Memory B cell (primary cell): ENCODE results near the gene TMEM131L.

Experiments used
- ATAC-seq: fragments of 150-1000 bp; cut with Tn5 transposase; 2 replicates; pipeline ENCODE4 v1.10.0; 2021; ENCODE audit warnings: low read depth, mild to moderate bottlenecking, moderate library complexity
- DNase-seq, 2 donors: peaks; one replicate each; pipeline ENCODE4 v3.0.0; 2022; ENCODE audit warnings: low spot score in 2 of 2
- H3K27ac Mint-ChIP-seq: one replicate; pipeline ENCODE4 v1.8.0; 2022; ENCODE audit warnings: mild to moderate bottlenecking, moderate library complexity, mixed read lengths
- H3K27me3 Mint-ChIP-seq: one replicate; pipeline ENCODE4 v1.8.0; 2022; ENCODE audit warnings: mixed read lengths
- H3K36me3 Mint-ChIP-seq: one replicate; pipeline ENCODE4 v1.8.0; 2022; ENCODE audit warnings: mild to moderate bottlenecking, mixed read lengths
- H3K4me1 Mint-ChIP-seq: one replicate; pipeline ENCODE4 v1.8.0; 2022; ENCODE audit warnings: mixed read lengths
- H3K4me3 Mint-ChIP-seq: one replicate; pipeline ENCODE4 v1.8.0; 2022; ENCODE audit warnings: mild to moderate bottlenecking, moderate library complexity, mixed read lengths
- H3K9me3 Mint-ChIP-seq: one replicate; pipeline ENCODE4 v1.8.0; 2022; ENCODE audit warnings: mixed read lengths

TMEM131L gene

GRCh38 chr4:153532636-153533035, 66.5 kb downstream of the TMEM131L start:
- Mint-ChIP-seq H3K27ac (no peak overlapping the region), H3K36me3 (peaks cover 21% of the 10 kb centered on the region), H3K27me3 (no peaks in the 10 kb centered on the region), H3K9me3 (no peaks in the 10 kb centered on the region), H3K4me1 (peaks cover 66% of the 10 kb centered on the region), H3K4me3 (no peak overlapping the region)
- ATAC-seq (no peak), DNase-seq (no peak)

GRCh38 chr4:153533387-153533786, 67.2 kb downstream of the TMEM131L start:
- Mint-ChIP-seq H3K4me1 (peaks cover 63% of the 10 kb centered on the region), H3K36me3 (peaks cover 22% of the 10 kb centered on the region), H3K27me3 (no peaks in the 10 kb centered on the region), H3K4me3 (no peak overlapping the region), H3K27ac (peak overlapping the region; percentile 75), H3K9me3 (no peaks in the 10 kb centered on the region)
- ATAC-seq (no peak), DNase-seq (no peak)

DNA sequence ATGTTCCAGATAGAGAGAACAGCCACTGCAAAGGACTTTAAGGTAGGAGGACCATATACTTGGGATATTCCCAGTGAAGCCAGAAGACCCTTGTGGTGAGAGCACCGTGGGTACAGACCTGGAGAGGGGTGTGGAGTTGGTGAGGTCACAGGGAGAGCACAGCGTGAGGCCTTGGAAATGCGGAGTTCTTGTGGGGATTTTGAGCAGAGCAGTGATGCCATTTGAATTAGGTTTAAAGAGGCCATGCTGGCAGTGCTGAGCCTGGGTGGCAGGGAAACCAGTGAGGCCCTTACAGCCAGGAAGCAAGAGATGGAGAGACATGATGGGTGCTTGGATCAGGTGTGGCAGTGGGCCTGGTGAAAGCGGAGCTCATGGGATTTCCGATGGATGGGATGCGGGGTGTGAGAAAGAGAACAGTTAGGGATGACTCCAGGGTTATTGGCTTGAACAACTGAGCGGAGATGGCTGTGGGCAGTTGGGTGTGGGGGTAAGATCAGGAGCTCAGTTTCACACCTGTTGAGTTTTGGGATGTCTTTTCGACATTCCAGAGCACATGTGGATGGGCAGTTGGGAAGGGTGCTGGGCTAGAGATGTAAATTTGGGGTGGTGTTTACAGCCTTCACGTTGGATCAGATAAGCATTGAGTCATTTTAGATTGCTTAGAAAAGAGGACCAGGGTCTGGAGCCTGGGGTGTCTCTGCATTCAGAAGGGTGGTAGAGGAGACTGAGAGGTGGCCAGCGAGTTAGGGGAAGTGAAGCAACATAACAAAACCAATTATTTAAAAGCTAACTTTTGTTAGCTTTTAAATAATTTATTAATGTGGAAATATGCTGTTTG, 68.9 kb downstream of the TMEM131L start:
- no peaks in the 10 kb centered on the region for H3K9me3 Mint-ChIP-seq
- ATAC-seq (no peak), DNase-seq (no peak)
- H3K27me3 Mint-ChIP-seq = no peaks in the 10 kb centered on the region
- H3K4me3 Mint-ChIP-seq = peak overlapping the region; percentile 4
- H3K36me3 Mint-ChIP-seq = peaks cover 18% of the 10 kb centered on the region
- H3K4me1 Mint-ChIP-seq = peaks cover 47% of the 10 kb centered on the region
- peak overlapping the region; percentile 85 for H3K27ac Mint-ChIP-seq

DNA sequence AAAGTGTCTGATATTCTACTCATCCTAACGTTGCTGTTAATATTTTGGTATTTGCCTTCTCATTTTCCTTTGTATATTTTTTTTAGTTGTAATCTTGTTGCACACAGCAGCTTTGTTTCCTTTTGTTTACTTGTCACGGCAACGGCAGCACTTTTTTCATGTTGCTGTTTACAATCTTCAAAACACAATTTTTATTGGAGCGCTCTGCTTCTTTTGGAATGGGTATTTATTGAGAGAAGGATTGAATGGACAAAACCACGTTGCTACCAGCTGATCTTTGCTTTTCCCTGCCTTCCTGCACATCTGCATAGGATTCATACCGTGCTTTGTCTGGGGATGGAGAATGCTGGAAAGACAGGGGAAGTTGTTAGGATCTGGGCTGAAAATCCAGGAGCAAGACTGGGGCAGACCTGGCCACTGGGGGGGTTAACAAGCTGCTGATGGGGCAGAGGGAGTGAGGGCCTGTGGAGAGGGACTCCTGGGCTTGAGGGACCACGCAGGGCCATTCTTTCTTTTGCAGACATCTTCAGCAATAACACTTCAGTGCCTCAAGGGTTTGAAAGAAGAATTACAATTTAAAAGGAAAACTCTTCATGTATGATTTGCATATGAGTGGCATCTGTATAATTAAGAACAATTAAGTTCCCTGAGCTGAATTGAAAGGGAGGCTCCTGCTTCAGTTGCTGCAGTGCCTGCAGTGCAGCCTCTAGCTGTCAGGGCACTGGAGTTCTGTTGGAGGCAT, 69.8 kb downstream of the TMEM131L start:
- ATAC-seq (peak; percentile 87), DNase-seq (no peak)
- H3K36me3 Mint-ChIP-seq = peaks cover 23% of the 10 kb centered on the region
- H3K4me1 Mint-ChIP-seq = peaks cover 45% of the 10 kb centered on the region
- H3K4me3 Mint-ChIP-seq = peak overlapping the region; percentile 49
- no peaks in the 10 kb centered on the region for H3K9me3 Mint-ChIP-seq
- H3K27ac Mint-ChIP-seq = peak overlapping the region; percentile 85
- H3K27me3 Mint-ChIP-seq = no peaks in the 10 kb centered on the region

DNA sequence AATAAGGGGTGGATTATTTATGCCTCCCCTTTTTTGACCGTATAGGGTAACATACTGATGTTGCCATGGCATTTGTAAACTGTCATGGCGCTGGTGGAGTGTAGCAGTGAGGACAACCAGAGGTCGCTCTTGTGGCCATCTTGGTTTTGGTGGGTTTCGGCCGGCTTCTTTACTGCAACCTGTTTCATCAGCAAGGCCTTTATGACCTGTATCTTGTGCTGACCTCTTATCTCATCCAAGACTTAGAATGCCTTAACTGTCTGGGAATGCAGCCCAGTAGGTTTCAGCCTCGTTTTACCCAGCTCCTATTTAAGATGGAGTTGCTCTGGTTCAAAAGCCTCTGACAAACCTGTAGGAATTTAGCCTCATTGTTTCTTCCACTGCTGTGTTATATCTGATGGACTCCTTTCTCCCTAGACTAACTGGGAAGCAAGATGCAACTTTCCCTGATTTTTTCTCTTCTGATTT, 71.4 kb downstream of the TMEM131L start:
- no peak overlapping the region for H3K4me3 Mint-ChIP-seq
- H3K9me3 Mint-ChIP-seq = no peaks in the 10 kb centered on the region
- H3K27ac Mint-ChIP-seq = peak overlapping the region; percentile 85
- no peaks in the 10 kb centered on the region for H3K27me3 Mint-ChIP-seq
- DNase-seq (no peak), ATAC-seq (no peak)
- H3K4me1 Mint-ChIP-seq = peaks cover 49% of the 10 kb centered on the region
- peaks cover 26% of the 10 kb centered on the region for H3K36me3 Mint-ChIP-seq

- H3K27ac Mint-ChIP-seq = peak overlapping the region; percentile 51
- ATAC-seq = no peak
- H3K36me3 Mint-ChIP-seq = peaks cover 25% of the 10 kb centered on the region
- no peak overlapping the region for H3K4me3 Mint-ChIP-seq
- no peaks in the 10 kb centered on the region for H3K9me3 Mint-ChIP-seq
- DNase-seq = no peak
- peaks cover 52% of the 10 kb centered on the region for H3K4me1 Mint-ChIP-seq
- no peaks in the 10 kb centered on the region for H3K27me3 Mint-ChIP-seq
Measured at GRCh38 chr4:153538487-153539357, 72.6 kb downstream of the TMEM131L start.

DNA sequence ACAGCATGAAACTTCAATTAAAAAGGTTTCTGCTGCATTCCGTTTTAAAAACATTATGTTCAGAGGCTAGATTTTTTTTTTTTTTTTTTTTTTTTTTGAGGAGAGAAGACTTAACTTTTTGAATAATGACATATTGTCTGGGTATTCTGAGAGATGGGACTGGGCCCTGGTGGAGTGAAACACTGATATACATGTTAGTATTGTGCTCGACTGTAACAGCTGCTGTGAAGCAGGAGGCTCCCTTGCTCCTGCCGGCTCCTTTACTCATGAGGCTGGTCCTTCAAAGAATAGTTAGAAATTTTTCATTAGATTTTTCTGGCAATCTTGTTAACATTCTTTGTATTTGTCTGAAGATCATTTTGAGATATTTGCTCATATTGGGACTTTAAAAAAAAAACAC, 73.3 kb downstream of the TMEM131L start:
- H3K27me3 Mint-ChIP-seq = no peaks in the 10 kb centered on the region
- H3K36me3 Mint-ChIP-seq = peaks cover 24% of the 10 kb centered on the region
- no peaks in the 10 kb centered on the region for H3K9me3 Mint-ChIP-seq
- no peak for DNase-seq
- no peak for ATAC-seq
- H3K27ac Mint-ChIP-seq = no peak overlapping the region
- H3K4me3 Mint-ChIP-seq = no peak overlapping the region
- H3K4me1 Mint-ChIP-seq = peaks cover 51% of the 10 kb centered on the region

- H3K27me3 Mint-ChIP-seq = no peaks in the 10 kb centered on the region
- DNase-seq = no peak
- peaks cover 42% of the 10 kb centered on the region for H3K4me1 Mint-ChIP-seq
- peak overlapping the region; percentile 32 for H3K27ac Mint-ChIP-seq
- no peak for ATAC-seq
- no peak overlapping the region for H3K4me3 Mint-ChIP-seq
- H3K9me3 Mint-ChIP-seq = no peaks in the 10 kb centered on the region
- H3K36me3 Mint-ChIP-seq = peaks cover 22% of the 10 kb centered on the region
Measured at GRCh38 chr4:153541456-153542096, 75.4 kb downstream of the TMEM131L start.

DNA sequence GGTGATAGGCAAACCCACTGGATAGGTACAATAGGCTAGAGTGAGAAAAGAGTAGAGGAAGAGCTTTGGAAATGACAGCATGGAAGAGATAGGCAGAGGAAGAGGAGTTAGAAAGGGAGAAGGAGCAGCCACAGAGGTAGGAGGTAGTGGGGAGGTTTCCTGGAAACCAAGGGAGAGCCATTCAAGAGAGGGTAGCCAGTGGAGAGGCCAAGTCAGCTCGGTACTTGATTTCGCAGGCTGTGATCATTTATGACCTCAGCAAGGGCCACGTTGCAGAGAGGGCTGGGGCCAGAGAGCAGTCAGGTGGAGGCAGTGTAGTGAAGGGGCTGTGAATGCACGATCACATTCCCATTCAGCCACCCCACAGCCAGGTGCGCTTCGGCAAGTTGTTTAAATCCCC, 76.0 kb downstream of the TMEM131L start:
- Mint-ChIP-seq H3K9me3 (no peaks in the 10 kb centered on the region), H3K27me3 (no peaks in the 10 kb centered on the region), H3K36me3 (peaks cover 22% of the 10 kb centered on the region), H3K4me3 (peak overlapping the region; percentile 0), H3K27ac (peak overlapping the region; percentile 32), H3K4me1 (peaks cover 37% of the 10 kb centered on the region)
- ATAC-seq (no peak), DNase-seq (no peak)

- Mint-ChIP-seq H3K4me3 (no peak overlapping the region), H3K27ac (peak overlapping the region; percentile 32), H3K36me3 (peaks cover 21% of the 10 kb centered on the region), H3K27me3 (no peaks in the 10 kb centered on the region), H3K4me1 (peaks cover 38% of the 10 kb centered on the region), H3K9me3 (no peaks in the 10 kb centered on the region)
- ATAC-seq (no peak), DNase-seq (no peak)
Measured at GRCh38 chr4:153542834-153543233, 76.7 kb downstream of the TMEM131L start.

- no peaks in the 10 kb centered on the region for H3K9me3 Mint-ChIP-seq
- DNase-seq (no peak), ATAC-seq (no peak)
- H3K27me3 Mint-ChIP-seq = no peaks in the 10 kb centered on the region
- H3K36me3 Mint-ChIP-seq = peaks cover 20% of the 10 kb centered on the region
- H3K27ac Mint-ChIP-seq = peak overlapping the region; percentile 23
- H3K4me1 Mint-ChIP-seq = peaks cover 36% of the 10 kb centered on the region
- H3K4me3 Mint-ChIP-seq = no peak overlapping the region
Measured at GRCh38 chr4:153543351-153543750, 77.2 kb downstream of the TMEM131L start.

DNA sequence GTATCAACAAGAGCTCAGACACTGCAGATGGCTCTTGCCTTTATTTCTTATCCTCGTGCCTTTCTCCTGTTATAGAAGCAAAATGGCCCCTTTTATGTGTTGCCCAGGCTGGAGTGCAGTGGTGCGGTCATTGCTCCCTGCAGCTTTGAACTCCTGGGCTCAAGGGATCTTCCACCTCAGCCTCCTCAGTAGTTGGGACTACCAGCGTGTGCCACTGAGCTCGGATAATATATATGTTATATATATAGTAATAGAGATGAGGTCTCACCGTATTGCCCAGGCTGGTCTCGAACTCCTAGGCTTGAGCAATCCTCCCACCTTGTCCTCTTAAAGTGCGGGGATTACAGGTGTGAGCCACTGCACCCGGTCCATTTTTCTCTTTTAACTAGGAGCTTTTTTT, 79.7 kb downstream of the TMEM131L start:
- Mint-ChIP-seq H3K4me3 (no peak overlapping the region), H3K27me3 (no peaks in the 10 kb centered on the region), H3K9me3 (no peaks in the 10 kb centered on the region), H3K36me3 (peaks cover 19% of the 10 kb centered on the region), H3K27ac (no peak overlapping the region), H3K4me1 (peaks cover 41% of the 10 kb centered on the region)
- DNase-seq (no peak), ATAC-seq (no peak)

DNA sequence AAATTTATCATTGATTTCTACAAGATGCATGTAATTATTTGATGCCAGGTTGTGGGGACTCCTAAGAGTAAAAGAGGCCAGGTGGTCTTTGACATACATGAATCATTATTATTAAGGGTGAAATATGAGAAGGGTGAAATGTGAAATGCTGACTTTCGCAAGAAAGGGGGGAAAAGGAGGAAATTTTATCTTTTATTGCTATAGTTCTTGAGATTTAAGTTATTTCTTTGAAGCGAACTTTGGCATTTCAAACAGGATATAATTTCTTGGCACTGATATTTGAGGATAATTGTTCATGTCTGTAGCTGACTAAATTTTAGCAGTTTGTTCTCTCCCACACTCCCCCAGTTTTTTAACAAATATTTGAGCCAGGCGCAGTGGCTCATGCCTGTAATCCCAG, 80.1 kb downstream of the TMEM131L start:
- no peaks in the 10 kb centered on the region for H3K27me3 Mint-ChIP-seq
- DNase-seq (no peak), ATAC-seq (no peak)
- no peaks in the 10 kb centered on the region for H3K9me3 Mint-ChIP-seq
- H3K4me3 Mint-ChIP-seq = no peak overlapping the region
- H3K36me3 Mint-ChIP-seq = peaks cover 21% of the 10 kb centered on the region
- no peak overlapping the region for H3K27ac Mint-ChIP-seq
- H3K4me1 Mint-ChIP-seq = peaks cover 38% of the 10 kb centered on the region
